Mesenchymal stem cell (in vitro differentiated cells and primary cell): ENCODE results near the gene TPPP.
A peak's percentile ranks its signal among the peaks of the same experiment; 100 is the strongest.

Experiments
- DNase-seq: peaks from one replicate; pipeline ENCODE4 v3.0.0-alpha.2; 2013
- H2AFZ ChIP-seq: one replicate; pipeline ENCODE4 v1.6.1; 2013; ENCODE audit warnings: low read depth, mild to moderate bottlenecking, control low read depth, inconsistent platforms, low read length, moderate library complexity
- H2AK5ac ChIP-seq: 2 replicates; pipeline ENCODE4 v1.6.1; 2013; ENCODE audit warnings: low read length, moderate library complexity, mild to moderate bottlenecking, inconsistent platforms; ENCODE audit not compliant: severe bottlenecking
- H2BK120ac ChIP-seq: one replicate; pipeline ENCODE4 v1.6.1; 2013; ENCODE audit warnings: low read depth, mild to moderate bottlenecking, inconsistent platforms, low read length, moderate library complexity
- H2BK12ac ChIP-seq, 2 experiments: one replicate each; pipeline ENCODE4 v1.6.1; 2013; ENCODE audit warnings: inconsistent platforms in 2 of 2, low read length in 2 of 2, mild to moderate bottlenecking in 2 of 2, moderate library complexity in 2 of 2, control low read depth in 1 of 2
- H2BK15ac ChIP-seq: one replicate; pipeline ENCODE4 v1.6.1; 2013; ENCODE audit warnings: mild to moderate bottlenecking, low read depth, inconsistent platforms; ENCODE audit not compliant: poor library complexity, severe bottlenecking
- H2BK5ac ChIP-seq: 2 replicates; pipeline ENCODE4 v1.6.1; 2013; ENCODE audit warnings: low read depth, mild to moderate bottlenecking, low read length, control low read depth, inconsistent platforms; ENCODE audit not compliant: poor library complexity, severe bottlenecking
- H3K14ac ChIP-seq, 2 experiments: one replicate each; pipeline ENCODE4 v1.6.1; 2013; ENCODE audit warnings: inconsistent platforms in 2 of 2, low read length in 2 of 2, control low read depth in 1 of 2, mild to moderate bottlenecking in 1 of 2, moderate library complexity in 1 of 2
- H3K18ac ChIP-seq, 2 experiments: one replicate each; pipeline ENCODE4 v1.6.1; 2013; ENCODE audit warnings: inconsistent platforms in 2 of 2, low read length in 2 of 2, control low read depth in 1 of 2, low read depth in 1 of 2, mild to moderate bottlenecking in 1 of 2
- H3K23ac ChIP-seq, 2 experiments: one replicate each; pipeline ENCODE4 v1.6.1; 2013; ENCODE audit warnings: inconsistent platforms in 2 of 2, low read length in 2 of 2, mild to moderate bottlenecking in 2 of 2, moderate library complexity in 2 of 2, control low read depth in 1 of 2
- H3K27ac ChIP-seq: 2 replicates; pipeline ENCODE4 v1.5.1; 2013; ENCODE audit warnings: mild to moderate bottlenecking, moderate library complexity, low read length, control low read depth, inconsistent platforms; ENCODE audit not compliant: poor library complexity, severe bottlenecking
- H3K27me3 ChIP-seq, 2 experiments: 2 replicates each; pipeline versions ENCODE4 v1.6.1 to v1.7.0; 2013; ENCODE audit warnings: low read length in 2 of 2, mild to moderate bottlenecking in 2 of 2, moderate library complexity in 2 of 2, control low read depth in 1 of 2, inconsistent platforms in 1 of 2; ENCODE audit not compliant: control insufficient read depth in 1 of 2, insufficient read depth in 1 of 2
- H3K36me3 ChIP-seq, 2 experiments: 2 replicates each; pipeline versions ENCODE4 v1.6.1 to v1.7.0; 2013; ENCODE audit warnings: low read length in 2 of 2, control low read depth in 1 of 2, inconsistent platforms in 1 of 2, low read depth in 1 of 2, mild to moderate bottlenecking in 1 of 2; ENCODE audit not compliant: insufficient read depth in 2 of 2, control insufficient read depth in 1 of 2
- H3K4ac ChIP-seq, 2 experiments: one replicate each; pipeline ENCODE4 v1.6.1; 2013; ENCODE audit warnings: inconsistent platforms in 2 of 2, low read length in 2 of 2, mild to moderate bottlenecking in 2 of 2, moderate library complexity in 2 of 2, control low read depth in 1 of 2, low read depth in 1 of 2
- H3K4me1 ChIP-seq: 2 replicates; pipeline ENCODE4 v1.6.1; 2013; ENCODE audit warnings: low read depth, low read length, control low read depth; ENCODE audit not compliant: control insufficient read depth, insufficient read depth
- H3K4me2 ChIP-seq: 2 replicates; pipeline ENCODE4 v1.6.1; 2013; ENCODE audit warnings: low read length, mild to moderate bottlenecking, inconsistent platforms; ENCODE audit not compliant: poor library complexity, severe bottlenecking
- H3K4me3 ChIP-seq, 2 experiments: 2 replicates each; pipeline versions ENCODE4 v1.5.1 to v1.7.0; 2013; ENCODE audit warnings: low read length in 2 of 2, mild to moderate bottlenecking in 2 of 2, control low read depth in 1 of 2, low read depth in 1 of 2; ENCODE audit not compliant: insufficient read depth in 1 of 2
- H3K79me1 ChIP-seq: replicated peaks from 2 replicates; pipeline ENCODE4 v1.6.1; 2013; ENCODE audit warnings: mild to moderate bottlenecking, control low read depth, low read length, inconsistent platforms; ENCODE audit not compliant: poor library complexity, severe bottlenecking
- H3K9ac ChIP-seq: 2 replicates; pipeline ENCODE4 v1.7.0; 2013; ENCODE audit warnings: mild to moderate bottlenecking, low read length, moderate library complexity
- H3K9me3 ChIP-seq: 2 replicates; pipeline ENCODE4 v1.7.0; 2013; ENCODE audit warnings: mild to moderate bottlenecking, low read length; ENCODE audit not compliant: control insufficient read depth
- H4K8ac ChIP-seq: one replicate; pipeline ENCODE4 v1.6.1; 2013; ENCODE audit warnings: inconsistent platforms, mild to moderate bottlenecking, low read length, moderate library complexity
- H4K91ac ChIP-seq: one replicate; pipeline ENCODE4 v1.6.1; 2013; ENCODE audit warnings: mild to moderate bottlenecking, low read length, inconsistent platforms
- WGBS: methylation state at CpG from one replicate; pipeline ENCODE4 v1.1.7; 2013; ENCODE audit warnings: mixed read lengths; 5-methylcytosine and 5-hydroxymethylcytosine counted together

TPPP gene

GRCh38 chr5:675111-675870 is 17.9 kb downstream of the TPPP start:
- Histone ChIP-seq H3K36me3 (peaks cover 0 to 2% of the 10 kb centered on the region in 2 experiments), H2BK15ac (no peak overlapping the region)

DNA sequence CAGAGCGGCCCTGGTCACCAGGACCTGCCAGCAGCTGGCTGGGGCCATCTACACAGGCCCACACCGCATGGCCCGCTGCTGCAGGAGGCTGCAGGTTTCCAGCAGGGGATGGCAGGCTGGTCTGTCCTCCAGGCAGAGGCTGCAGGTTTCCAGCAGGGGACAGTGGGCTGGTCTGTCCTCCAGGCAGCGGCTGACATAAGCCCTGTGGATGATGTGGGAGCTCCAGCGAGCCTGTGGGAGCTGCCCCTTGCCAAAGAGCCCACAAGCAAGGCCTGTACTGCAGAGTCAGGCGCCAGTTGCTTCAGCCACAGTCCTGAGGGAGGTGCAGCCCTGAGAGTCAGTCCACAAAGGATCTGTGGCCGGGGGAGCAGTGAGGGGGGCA is 18.5 kb downstream of the TPPP start:
- H4K91ac ChIP-seq: peak overlapping the region; percentile 62
- no peak overlapping the region for H3K27ac ChIP-seq
- H3K4me3 ChIP-seq: no peak overlapping the region
- no peak overlapping the region for H3K23ac ChIP-seq
- H2AFZ ChIP-seq: no peak overlapping the region
- no peak overlapping the region for H3K9ac ChIP-seq
- no peak overlapping the region for H3K4ac ChIP-seq
- 82% methylated on average over 7 of the region's 7 CpGs for WGBS
- peak; percentile 56 for DNase-seq
- no peak overlapping the region for H2BK12ac ChIP-seq
- H3K9me3 ChIP-seq: no peaks in the 10 kb centered on the region
- no peak overlapping the region for H3K18ac ChIP-seq
- no peak overlapping the region for H3K14ac ChIP-seq
- H3K36me3 ChIP-seq: peaks cover 0 to 2% of the 10 kb centered on the region in 2 experiments
- peaks cover 51% of the 10 kb centered on the region for H3K4me1 ChIP-seq
- no peak overlapping the region for H2BK5ac ChIP-seq
- no peak overlapping the region for H2BK15ac ChIP-seq
- no peak overlapping the region for H4K8ac ChIP-seq
- H3K4me2 ChIP-seq: no peak overlapping the region
- H2BK120ac ChIP-seq: no peak overlapping the region
- no peaks in the 10 kb centered on the region for H3K79me1 ChIP-seq
- peaks cover 8 to 52% of the 10 kb centered on the region in 2 experiments for H3K27me3 ChIP-seq
- H2AK5ac ChIP-seq: no peak overlapping the region

More at GRCh38 chr5:675111-675870, 17.9 kb downstream of the TPPP start:
- H3K14ac ChIP-seq: no peak overlapping the region
- no peak overlapping the region for H3K23ac ChIP-seq
- no peaks in the 10 kb centered on the region for H3K79me1 ChIP-seq
- H3K27ac ChIP-seq: no peak overlapping the region
- no peak overlapping the region for H2AK5ac ChIP-seq
- DNase-seq: no peak
- no peaks in the 10 kb centered on the region for H3K9me3 ChIP-seq
- no peak overlapping the region for H2AFZ ChIP-seq
- no peak overlapping the region for H2BK5ac ChIP-seq
- H4K91ac ChIP-seq: no peak overlapping the region
- 83% methylated on average over 17 of the region's 20 CpGs for WGBS
- no peak overlapping the region for H3K4me2 ChIP-seq
- H3K4me1 ChIP-seq: peaks cover 44% of the 10 kb centered on the region
- H4K8ac ChIP-seq: peak overlapping the region; percentile 59
- H3K9ac ChIP-seq: no peak overlapping the region
- H3K4ac ChIP-seq: no peak overlapping the region
- no peak overlapping the region for H3K4me3 ChIP-seq
- no peak overlapping the region for H3K18ac ChIP-seq
- peaks cover 8 to 52% of the 10 kb centered on the region in 2 experiments for H3K27me3 ChIP-seq
- H2BK120ac ChIP-seq: no peak overlapping the region
- no peak overlapping the region for H2BK12ac ChIP-seq

- Histone ChIP-seq H3K9ac (no peak overlapping the region), H3K4me1 (peaks cover 56% of the 10 kb centered on the region)
- 81% methylated on average over 27 of the region's 27 CpGs for WGBS
These were observed 19.1 kb downstream of the TPPP start for GRCh38 chr5:673831-674629.

More at GRCh38 chr5:673831-674629, 19.1 kb downstream of the TPPP start:
- Histone ChIP-seq H3K14ac (peak overlapping the region in 1 of 2 experiments; percentile 28), H3K79me1 (no peaks in the 10 kb centered on the region), H4K91ac (peak overlapping the region; percentile 62), H2BK5ac (no peak overlapping the region), H2AK5ac (no peak overlapping the region), H3K36me3 (peaks cover 0 to 4% of the 10 kb centered on the region in 2 experiments), H2BK120ac (no peak overlapping the region), H3K9me3 (no peaks in the 10 kb centered on the region), H3K27me3 (peaks cover 8 to 52% of the 10 kb centered on the region in 2 experiments), H3K27ac (no peak overlapping the region), H3K4me2 (no peak overlapping the region), H3K23ac (no peak overlapping the region), H4K8ac (no peak overlapping the region), H3K4ac (no peak overlapping the region), H2BK12ac (peak overlapping the region in 1 of 2 experiments; percentile 25), H2AFZ (no peak overlapping the region), H3K18ac (no peak overlapping the region), H2BK15ac (no peak overlapping the region), H3K4me3 (no peak overlapping the region)
- DNase-seq: peak; percentile 8
